PC-3 (cell line): Measurements from ENCODE around the gene ANP32A. TPM values are rescaled to one million over a fixed set of nuclear protein-coding genes. Genes with fewer than 3 reads are reported as not detected.

Source experiments
- ATAC-seq: fragments of 200-7000 bp; cut with Tn5 transposase; 2 replicates; pipeline ENCODE4 v1.9.1; 2020; ENCODE audit warnings: mild to moderate bottlenecking, moderate library complexity
- BruUV-seq: library from RNA; stranded (reverse); fragments of 400-500 nt; replicated peaks from 2 replicates; lab custom pipeline; 2021; lab: Mats Ljungman, UMichigan
- CTCF ChIA-PET: fragments of 300-600 bp; sonication (Branson Sonifier 250); formaldehyde crosslinking; loops from one replicate; lab custom pipeline; 2022; ENCODE audit warnings: antibody characterized with exemption; lab: Charles Lee
- POLR2A ChIA-PET: fragments of 300-600 bp; sonication (Branson Sonifier 250); formaldehyde crosslinking; loops from one replicate; lab custom pipeline; 2022; ENCODE audit warnings: antibody characterized with exemption; ENCODE audit not compliant: unreplicated experiment; lab: Charles Lee
- DNase-seq: peaks from one replicate; pipeline ENCODE4 v3.0.0-alpha.2; 2015
- H2AFZ ChIP-seq: fragments of 300-600 bp; sonication (generic); 2 replicates; pipeline ENCODE4 v1.6.0; 2016; ENCODE audit warnings: antibody characterized with exemption, low read length
- H3F3A ChIP-seq: fragments of 300-600 bp; sonication (generic); one replicate; pipeline ENCODE4 v1.6.0; 2017; ENCODE audit warnings: antibody characterized with exemption, low read length, control low read depth, mild to moderate bottlenecking; ENCODE audit not compliant: unreplicated experiment
- H3K27ac ChIP-seq: fragments of 300-600 bp; sonication (generic); 2 replicates; pipeline ENCODE4 v1.5.1; 2016; ENCODE audit warnings: mild to moderate bottlenecking, low read length
- H3K27me3 ChIP-seq: fragments of 300-600 bp; sonication (generic); 2 replicates; pipeline ENCODE4 v1.6.1; 2016; ENCODE audit warnings: low read length, mixed read lengths
- H3K36me3 ChIP-seq: fragments of 300-600 bp; sonication (generic); 2 replicates; pipeline ENCODE4 v1.6.1; 2016; ENCODE audit warnings: low read depth, mixed run types, low read length, mixed read lengths
- H3K4me1 ChIP-seq: fragments of 300-600 bp; sonication (generic); 2 replicates; pipeline ENCODE4 v1.5.1; 2016; ENCODE audit warnings: low read length; ENCODE audit not compliant: insufficient read depth
- H3K4me2 ChIP-seq: fragments of 300-600 bp; sonication (generic); 2 replicates; pipeline ENCODE4 v1.6.0; 2016; ENCODE audit warnings: low read length
- H3K4me3 ChIP-seq: fragments of 300-600 bp; sonication (generic); 2 replicates; pipeline ENCODE4 v1.5.1; 2016; ENCODE audit warnings: mild to moderate bottlenecking, low read length, mixed read lengths
- H3K79me2 ChIP-seq: fragments of 300-600 bp; sonication (generic); 2 replicates; pipeline ENCODE4 v1.6.1; 2017; ENCODE audit warnings: low read length, mixed read lengths
- H3K9ac ChIP-seq: fragments of 300-600 bp; sonication (generic); 2 replicates; pipeline ENCODE4 v1.6.0; 2016; ENCODE audit warnings: mild to moderate bottlenecking, low read length
- H3K9me2 ChIP-seq: fragments of 300-600 bp; sonication (generic); replicated peaks from 2 replicates; pipeline ENCODE4 v1.6.1; 2016; ENCODE audit warnings: mixed run types, low read length, mixed read lengths
- H3K9me3 ChIP-seq: fragments of 300-600 bp; sonication (generic); 2 replicates; pipeline ENCODE4 v1.6.1; 2016; ENCODE audit warnings: low read length, mixed read lengths
- H4K20me1 ChIP-seq: fragments of 300-600 bp; sonication (generic); 2 replicates; pipeline ENCODE4 v1.6.1; 2016; ENCODE audit warnings: low read length, mixed read lengths
- CTCF ChIP-seq: fragments of 300-600 bp; sonication (generic); conservative IDR thresholded peaks from 2 replicates; pipeline ENCODE4 v1.5.1; 2017; ENCODE audit warnings: antibody characterized with exemption, low read depth, mild to moderate bottlenecking, low read length
- EZH2 ChIP-seq: fragments of 300-600 bp; sonication (generic); IDR thresholded peaks from one replicate; pipeline ENCODE4 v1.6.1; 2017; ENCODE audit warnings: antibody characterized with exemption, mild to moderate bottlenecking, low read length; ENCODE audit not compliant: unreplicated experiment
- EZH2phosphoT487 ChIP-seq: fragments of 300-600 bp; sonication (generic); IDR thresholded peaks from 2 replicates; pipeline ENCODE4 v1.6.1; 2018; ENCODE audit warnings: mild to moderate bottlenecking, antibody characterized with exemption, low read length, borderline replicate concordance
- intact Hi-C: fragments of 100-400 bp; cut with micrococcal nuclease; formaldehyde crosslinking; loops from 2 replicates; pipeline ENCODE4 v1.9.0; 2023
- total RNA-seq: library from RNA; depleted of rRNA; stranded (reverse); fragments of >200 nt; gene quantifications from 2 replicates; pipeline ENCODE4 v1.2.3, GENCODE V29; 2014

Gene ANP32A
- total RNA-seq, 1 experiment from 2014 or later, result 106 TPM

GRCh38 chr15:68812597-68813431 is 7.9 kb downstream of the ANP32A start:
- H2AFZ ChIP-seq, result no peak overlapping the region
- no peak overlapping the region for H3K27ac ChIP-seq
- peaks cover 8% of the 10 kb centered on the region; the same call in 1 of the 2 replicates for H3K36me3 ChIP-seq
- peaks cover 100% of the 10 kb centered on the region for H3K79me2 ChIP-seq
- H4K20me1 ChIP-seq, result peaks cover 41% of the 10 kb centered on the region; the same call in 1 of the 2 replicates
- no peak overlapping the region for H3K9ac ChIP-seq
- ChIA-PET CTCF (no interaction called here), POLR2A (no interaction called here)
- no peaks in the 10 kb centered on the region for H3K9me3 ChIP-seq
- ATAC-seq (no peak), DNase-seq (no peak)
- TF ChIP-seq EZH2, result no peak
- no peak overlapping the region for H3K4me2 ChIP-seq
- no peaks in the 10 kb centered on the region for H3K27me3 ChIP-seq
- no peaks in the 10 kb centered on the region for H3K9me2 ChIP-seq
- H3F3A ChIP-seq, result no peaks in the 10 kb centered on the region
- intact Hi-C loops, result no loop called here
- BruUV-seq, result no TSS peak
- no peak overlapping the region for H3K4me3 ChIP-seq
- H3K4me1 ChIP-seq, result peaks cover 20% of the 10 kb centered on the region

- no peak overlapping the region for H3K4me2 ChIP-seq
- peaks cover 100% of the 10 kb centered on the region for H3K79me2 ChIP-seq
- no peaks in the 10 kb centered on the region for H3F3A ChIP-seq
- ATAC-seq (no peak), DNase-seq (no peak)
- peaks cover 41% of the 10 kb centered on the region; the same call in 1 of the 2 replicates for H4K20me1 ChIP-seq
- no peak for TF ChIP-seq EZH2phosphoT487
- no peak for TF ChIP-seq EZH2
- no peak for TF ChIP-seq CTCF
- H3K36me3 ChIP-seq, result peaks cover 8% of the 10 kb centered on the region; the same call in 1 of the 2 replicates
- H3K9me3 ChIP-seq, result no peaks in the 10 kb centered on the region
- no peak overlapping the region for H3K4me3 ChIP-seq
- no peak overlapping the region for H3K9ac ChIP-seq
- H2AFZ ChIP-seq, result no peak overlapping the region
- no peaks in the 10 kb centered on the region for H3K9me2 ChIP-seq
- intact Hi-C loops, result no loop called here
- H3K27ac ChIP-seq, result no peak overlapping the region
- H3K27me3 ChIP-seq, result no peaks in the 10 kb centered on the region
- no TSS peak for BruUV-seq
- H3K4me1 ChIP-seq, result peaks cover 20% of the 10 kb centered on the region
- CTCF ChIA-PET, result no interaction called here
- POLR2A ChIA-PET, result no interaction called here
These were observed 8.6 kb downstream of the ANP32A start for GRCh38 chr15:68812069-68812468.

GRCh38 chr15:68809517-68809916 is 11.2 kb downstream of the ANP32A start:
- Histone ChIP-seq H3K4me1 (0 out of 2 replicates have a peak, but pooled peaks cover 2% of the 10 kb centered on the region), H3K27ac (no peak overlapping the region), H4K20me1 (peaks cover 39% of the 10 kb centered on the region; the same call in 1 of the 2 replicates), H3K4me3 (no peak overlapping the region), H3K9me3 (no peaks in the 10 kb centered on the region), H3F3A (no peaks in the 10 kb centered on the region), H2AFZ (no peak overlapping the region), H3K79me2 (peaks cover 100% of the 10 kb centered on the region), H3K9me2 (no peaks in the 10 kb centered on the region), H3K4me2 (no peak overlapping the region), H3K9ac (no peak overlapping the region), H3K36me3 (peaks cover 4% of the 10 kb centered on the region; the same call in 1 of the 2 replicates), H3K27me3 (no peaks in the 10 kb centered on the region)
- BruUV-seq, result no TSS peak
- intact Hi-C loops, result no loop called here
- no peak for ATAC-seq
- ChIA-PET CTCF (no interaction called here), POLR2A (no interaction called here)
- TF ChIP-seq EZH2phosphoT487, result no peak
- no peak for TF ChIP-seq CTCF
- no peak for TF ChIP-seq EZH2
- no peak for DNase-seq
